Dermis blood vessel endothelial cell (primary cell): ENCODE data around the gene ARFGEF2. TPM values are rescaled to one million over a fixed set of nuclear protein-coding genes. Genes with fewer than 3 reads are reported as not detected.
"Not testable (repeated sequence)": the region's sequence is repeated elsewhere in the genome, so short reads cannot be mapped to it uniquely, and the experiment has no call there.

ENCODE experiments used
- DNase-seq: peaks from one replicate; pipeline ENCODE4 v3.0.0; 2010
- total RNA-seq: library from RNA; depleted of rRNA; stranded (reverse); fragments of >200 nt; gene quantifications from 2 replicates; pipeline ENCODE4 v1.2.3, GENCODE V29; 2014

Gene ARFGEF2
- total RNA-seq, 1 donor from 2014 or later, result 67.7 TPM

- DNase-seq, result peak; percentile 88
These were observed 8.5 kb downstream of the ARFGEF2 start for GRCh38 chr20:48930035-48930434.

- DNase-seq, result peak; percentile 38
These were observed 9.4 kb downstream of the ARFGEF2 start for GRCh38 chr20:48930878-48931277.

- no peak for DNase-seq
These were observed 10.2 kb downstream of the ARFGEF2 start for GRCh38 chr20:48931527-48932374.

GRCh38 chr20:48932375-48932941, 10.9 kb downstream of the ARFGEF2 start:
- DNase-seq, result no peak

GRCh38 chr20:48933017-48933766, 11.7 kb downstream of the ARFGEF2 start:
- no peak for DNase-seq

GRCh38 chr20:48934273-48934877, 12.9 kb downstream of the ARFGEF2 start:
- not testable (repeated sequence) for DNase-seq

DNA sequence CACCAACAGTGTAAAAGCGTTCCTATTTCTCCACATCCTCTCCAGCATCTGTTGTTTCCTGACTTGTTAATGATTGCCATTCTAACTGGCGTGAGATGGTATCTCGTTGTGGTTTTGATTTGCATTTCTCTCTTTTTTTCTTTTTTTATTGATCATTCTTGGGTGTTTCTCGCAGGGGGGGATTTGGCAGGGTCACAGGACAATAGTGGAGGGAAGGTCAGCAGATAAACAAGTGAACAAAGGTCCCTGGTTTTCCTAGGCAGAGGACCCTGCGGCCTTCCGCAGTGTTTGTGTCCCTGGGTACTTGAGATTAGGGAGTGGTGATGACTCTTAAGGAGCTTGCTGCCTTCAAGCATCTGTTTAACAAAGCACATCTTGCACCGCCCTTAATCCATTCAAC, 13.5 kb downstream of the ARFGEF2 start:
- not testable (repeated sequence) for DNase-seq

- not testable (repeated sequence) for DNase-seq
These were observed 14.7 kb downstream of the ARFGEF2 start for GRCh38 chr20:48936178-48936577.

- no peak for DNase-seq
These were observed 16.2 kb downstream of the ARFGEF2 start for GRCh38 chr20:48937674-48938073.

- no peak for DNase-seq
These were observed 17.2 kb downstream of the ARFGEF2 start for GRCh38 chr20:48938670-48939069.

DNA sequence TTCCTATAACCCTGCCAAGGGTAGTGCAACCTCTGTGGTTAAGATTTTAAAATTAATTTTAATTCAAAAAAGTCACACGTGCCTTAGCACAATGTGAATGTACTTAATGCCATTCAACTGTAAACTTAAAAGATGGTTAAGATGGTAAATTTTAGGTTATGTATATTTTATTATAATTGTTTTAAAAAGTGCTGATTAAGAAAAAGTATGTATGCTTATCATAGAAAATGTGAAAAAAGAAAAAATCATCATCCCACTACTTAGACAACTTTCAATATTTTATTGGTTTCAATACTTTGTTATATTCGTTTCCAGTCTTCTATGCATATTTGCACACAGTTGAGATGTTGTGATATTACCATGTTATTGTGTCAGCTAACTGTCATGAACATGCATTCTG, 18.7 kb downstream of the ARFGEF2 start:
- DNase-seq, result no peak

GRCh38 chr20:48941467-48941866, 20.0 kb downstream of the ARFGEF2 start:
- no peak for DNase-seq

DNA sequence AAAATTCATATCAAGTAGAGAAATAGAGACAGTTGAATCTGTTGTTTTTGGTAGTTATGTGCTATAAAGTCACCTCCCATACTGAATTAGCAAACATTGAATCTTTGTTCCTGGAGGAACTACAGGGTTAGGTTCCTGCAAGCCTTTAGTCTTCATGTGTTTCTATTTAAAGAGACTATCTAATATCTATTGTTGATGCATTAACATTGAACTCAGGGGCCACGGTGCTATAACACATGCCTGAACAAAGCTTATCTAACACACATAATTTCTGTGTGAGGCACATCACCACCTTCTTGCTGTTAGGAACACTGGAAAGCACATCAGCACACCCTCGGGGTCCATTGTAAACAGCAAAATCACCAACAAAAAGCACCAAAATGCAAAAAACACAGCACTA, 21.2 kb downstream of the ARFGEF2 start:
- DNase-seq, result no peak

DNA sequence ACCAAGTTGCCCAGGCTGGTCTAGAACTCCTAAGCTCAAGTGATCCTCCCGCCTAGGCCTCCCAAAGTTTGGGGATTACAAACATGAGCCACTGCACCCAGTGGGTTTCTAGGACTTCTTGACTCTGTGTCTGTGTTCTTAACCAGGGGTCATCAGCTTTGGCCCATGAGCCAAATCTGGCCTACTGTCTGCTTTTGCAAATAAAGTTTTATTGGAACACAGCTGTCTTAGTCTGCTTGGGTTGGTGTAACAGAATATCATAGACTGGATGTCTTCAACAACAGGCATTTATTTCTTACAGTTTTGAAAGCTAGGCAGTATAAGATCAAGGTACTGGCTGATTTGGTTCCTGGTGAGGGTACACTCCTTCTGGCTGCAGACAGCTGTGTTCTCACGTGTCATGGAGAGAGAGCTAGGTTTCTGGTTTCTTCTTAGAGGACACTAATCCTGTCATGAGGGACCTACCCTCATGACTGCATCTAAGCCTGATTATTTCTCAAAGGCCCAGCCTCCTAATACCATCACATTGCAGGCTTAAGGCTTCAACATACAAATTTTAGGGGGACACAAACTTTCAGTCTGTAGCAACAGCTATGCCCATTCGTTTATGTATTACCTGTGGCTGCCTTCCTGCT, 23.3 kb downstream of the ARFGEF2 start:
- DNase-seq, result no peak

GRCh38 chr20:48945840-48946514, 24.5 kb downstream of the ARFGEF2 start:
- peak; percentile 51 for DNase-seq

- no peak for DNase-seq
These were observed 27.1 kb downstream of the ARFGEF2 start for GRCh38 chr20:48948612-48949011.

- peak; percentile 17 for DNase-seq
These were observed 28.0 kb downstream of the ARFGEF2 start for GRCh38 chr20:48949304-48950170.

- no peak for DNase-seq
These were observed 29.5 kb downstream of the ARFGEF2 start for GRCh38 chr20:48951041-48951440.

GRCh38 chr20:48951646-48952045, 30.1 kb downstream of the ARFGEF2 start:
- DNase-seq, result no peak

DNA sequence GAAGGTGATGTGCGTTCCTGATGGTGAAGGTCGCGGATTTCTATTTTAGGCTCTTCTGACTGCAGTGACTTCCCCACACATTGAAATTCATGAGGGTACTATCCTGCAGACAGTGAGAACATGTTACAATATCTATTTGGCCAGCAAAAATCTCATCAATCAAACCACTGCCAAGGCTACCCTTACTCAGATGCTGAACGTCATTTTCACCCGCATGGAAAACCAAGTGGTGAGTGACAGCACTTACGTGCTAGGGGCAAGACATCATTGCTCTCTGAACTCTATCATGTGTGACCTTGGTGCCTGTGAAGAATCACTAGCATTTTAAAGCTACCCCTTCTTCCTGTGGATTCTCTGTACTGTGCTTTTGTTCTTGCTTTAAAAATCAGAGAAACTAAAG, 31.1 kb downstream of the ARFGEF2 start:
- DNase-seq, result no peak

- DNase-seq, result no peak
These were observed 32.1 kb downstream of the ARFGEF2 start for GRCh38 chr20:48953653-48954052.
